Vagina (tissue), 2 donors: ENCODE results near the gene NRXN3.

Experiments
- CTCF ChIP-seq, 3 experiments: fragments of 450-650 bp in 2 of 3; fragments of 200-600 bp in 1 of 3; sonication (generic) in 1 of 3; IDR thresholded peaks; one replicate each; pipeline ENCODE4 v1.5.1; 2017 to 2019; ENCODE audit warnings: antibody characterized with exemption in 3 of 3, mild to moderate bottlenecking in 2 of 3, moderate library complexity in 2 of 3
- POLR2A ChIP-seq, 2 donors: fragments of 450-650 bp; IDR thresholded peaks; one replicate each; pipeline ENCODE4 v1.6.1; 2017; ENCODE audit warnings: antibody characterized with exemption in 2 of 2, mild to moderate bottlenecking in 2 of 2, moderate library complexity in 2 of 2
- POLR2AphosphoS5 ChIP-seq, 2 donors: sonication (generic); formaldehyde crosslinking; IDR thresholded peaks; one replicate each; pipeline ENCODE4 v1.9.0; 2017; ENCODE audit warnings: antibody characterized with exemption in 2 of 2, mild to moderate bottlenecking in 2 of 2, low read depth in 1 of 2; ENCODE audit not compliant: insufficient read depth in 1 of 2

GRCh38 chr14:78425330-78425729 is 255.2 kb downstream of the NRXN3 start:
- TF ChIP-seq CTCF (IDR thresholded peaks at IDR 0.05) (no peak), POLR2AphosphoS5 (IDR thresholded peaks at IDR 0.05; ENCODE audit: insufficient read depth in 1 of 2, low read depth in 1 of 2) (no peak), POLR2A (IDR thresholded peaks at IDR 0.05) (no peak)
